GM12872 (cell line): ENCODE data around the gene CENPP.

ENCODE experiments used
- TF ChIP-seq, protein P1 (sequence below): IDR thresholded peaks from 3 replicates; pipeline ENCODE4 v1.5.1; 2011; ENCODE audit warnings: low read depth, mild to moderate bottlenecking, low read length, moderate library complexity; ENCODE audit not compliant: insufficient read depth

CENPP gene

DNA sequence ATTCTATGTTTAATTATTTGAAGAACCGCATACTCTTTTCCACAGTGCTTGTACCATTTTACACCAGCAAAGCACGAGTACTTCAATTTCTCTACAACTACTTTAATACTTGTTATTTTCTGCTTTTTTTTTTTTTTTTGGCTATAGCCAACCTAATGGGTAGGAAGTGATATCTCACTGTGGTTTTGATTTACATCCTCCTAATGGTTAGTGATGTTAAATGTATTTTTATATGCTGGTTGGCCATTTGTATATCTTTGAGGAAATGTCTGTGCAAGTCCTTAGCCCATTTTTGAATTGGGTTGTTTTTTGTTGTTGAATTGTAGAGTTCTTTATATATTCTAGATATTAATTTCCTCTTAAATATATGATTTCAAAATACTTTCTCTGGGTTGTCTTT is 56.0 kb downstream of the CENPP start:
- TF ChIP-seq, protein P1, sequence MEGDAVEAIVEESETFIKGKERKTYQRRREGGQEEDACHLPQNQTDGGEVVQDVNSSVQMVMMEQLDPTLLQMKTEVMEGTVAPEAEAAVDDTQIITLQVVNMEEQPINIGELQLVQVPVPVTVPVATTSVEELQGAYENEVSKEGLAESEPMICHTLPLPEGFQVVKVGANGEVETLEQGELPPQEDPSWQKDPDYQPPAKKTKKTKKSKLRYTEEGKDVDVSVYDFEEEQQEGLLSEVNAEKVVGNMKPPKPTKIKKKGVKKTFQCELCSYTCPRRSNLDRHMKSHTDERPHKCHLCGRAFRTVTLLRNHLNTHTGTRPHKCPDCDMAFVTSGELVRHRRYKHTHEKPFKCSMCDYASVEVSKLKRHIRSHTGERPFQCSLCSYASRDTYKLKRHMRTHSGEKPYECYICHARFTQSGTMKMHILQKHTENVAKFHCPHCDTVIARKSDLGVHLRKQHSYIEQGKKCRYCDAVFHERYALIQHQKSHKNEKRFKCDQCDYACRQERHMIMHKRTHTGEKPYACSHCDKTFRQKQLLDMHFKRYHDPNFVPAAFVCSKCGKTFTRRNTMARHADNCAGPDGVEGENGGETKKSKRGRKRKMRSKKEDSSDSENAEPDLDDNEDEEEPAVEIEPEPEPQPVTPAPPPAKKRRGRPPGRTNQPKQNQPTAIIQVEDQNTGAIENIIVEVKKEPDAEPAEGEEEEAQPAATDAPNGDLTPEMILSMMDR: no peak

DNA sequence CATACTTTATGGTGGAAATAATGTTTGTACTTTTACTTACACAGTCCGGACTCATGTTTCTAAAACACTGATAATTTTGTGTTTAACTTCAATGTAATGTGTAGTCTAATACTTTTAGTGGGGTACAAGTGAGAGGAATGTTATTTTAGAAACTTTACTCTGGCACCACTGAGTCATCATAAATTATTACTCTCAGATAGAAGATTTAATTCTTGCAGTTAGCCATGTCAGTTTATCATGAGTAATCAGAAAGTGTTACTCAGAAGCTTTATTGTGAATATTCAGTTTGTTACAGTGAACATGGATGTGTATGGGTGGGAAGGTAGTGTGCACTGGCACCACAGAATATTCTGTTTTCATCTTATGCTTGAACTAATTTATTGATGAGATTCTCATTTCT is 58.6 kb downstream of the CENPP start:
- TF ChIP-seq, protein P1: no peak

DNA sequence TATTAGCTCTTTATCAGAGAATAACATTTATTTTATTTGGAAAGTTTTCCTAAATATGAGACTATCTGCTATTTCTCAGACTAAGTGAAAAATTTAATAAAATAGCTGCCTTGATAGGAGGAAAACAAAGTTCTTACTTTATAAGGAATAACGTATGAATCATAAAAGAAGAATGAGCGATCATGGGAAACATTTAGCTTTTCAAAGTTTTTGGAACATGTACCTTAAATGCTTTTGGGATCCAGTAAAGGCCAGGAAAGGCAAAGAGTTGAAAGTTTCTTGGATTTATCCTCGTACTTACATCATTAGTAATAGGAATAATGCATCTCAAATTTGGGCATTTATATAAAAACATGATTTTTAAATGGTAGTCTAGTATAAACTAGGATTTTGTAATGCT is 59.2 kb downstream of the CENPP start:
- TF ChIP-seq, protein P1: no peak

DNA sequence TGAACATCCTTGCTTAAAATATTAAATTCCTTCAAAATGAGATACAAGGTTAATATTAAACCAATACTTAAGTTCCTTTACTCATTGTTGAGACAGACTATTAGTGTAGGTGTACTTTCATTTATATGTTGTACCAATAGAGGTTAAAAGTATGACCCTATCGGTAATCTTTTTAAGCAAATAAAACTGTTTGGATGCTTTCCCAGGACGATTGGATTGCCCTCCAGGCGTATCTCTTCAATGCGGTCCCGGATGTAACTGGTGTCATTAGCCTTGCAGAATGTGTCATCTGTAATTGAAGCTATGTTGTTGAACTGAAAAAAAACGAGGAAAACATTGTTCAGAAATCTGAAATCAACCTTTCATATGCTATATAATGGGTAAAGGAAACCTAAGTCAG is 59.7 kb downstream of the CENPP start:
- TF ChIP-seq, protein P1: no peak

DNA sequence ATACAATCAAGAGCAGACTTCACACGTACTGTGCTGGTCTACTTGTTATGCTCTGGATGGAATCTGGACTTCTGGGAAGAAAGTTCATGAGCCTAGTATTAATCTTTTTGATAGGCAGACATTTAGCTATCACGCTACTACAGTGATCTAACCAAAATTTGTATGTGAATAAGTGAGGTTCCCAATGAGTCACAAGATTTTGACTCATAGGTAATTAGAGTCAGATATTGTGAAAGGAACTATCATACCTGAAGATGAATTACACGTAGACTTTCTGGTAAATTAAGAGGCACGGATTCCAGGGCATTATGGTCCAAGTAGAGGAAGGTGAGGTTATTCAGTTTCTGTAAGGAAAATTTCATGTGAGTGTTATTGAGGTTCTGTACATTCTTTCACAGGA is 60.2 kb downstream of the CENPP start:
- TF ChIP-seq, protein P1: no peak

DNA sequence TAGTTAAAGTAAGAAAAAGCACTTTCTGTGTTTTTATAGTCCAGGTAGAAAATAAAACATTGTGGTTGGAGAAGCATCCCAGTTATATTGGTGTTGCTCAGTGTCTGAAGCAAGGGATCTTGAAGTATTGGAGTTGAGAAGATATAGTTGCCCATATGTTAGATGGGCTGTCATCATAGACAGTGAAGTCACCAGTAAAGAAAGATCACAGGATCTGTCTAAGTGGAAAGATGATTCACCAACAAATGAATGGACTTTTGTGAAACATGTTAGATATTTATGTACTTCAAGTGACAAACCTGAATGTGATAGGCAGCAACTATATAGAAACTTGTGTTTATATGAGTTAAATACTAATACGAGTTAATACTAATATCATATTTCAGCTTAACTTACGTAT is 66.9 kb downstream of the CENPP start:
- TF ChIP-seq, protein P1: no peak

DNA sequence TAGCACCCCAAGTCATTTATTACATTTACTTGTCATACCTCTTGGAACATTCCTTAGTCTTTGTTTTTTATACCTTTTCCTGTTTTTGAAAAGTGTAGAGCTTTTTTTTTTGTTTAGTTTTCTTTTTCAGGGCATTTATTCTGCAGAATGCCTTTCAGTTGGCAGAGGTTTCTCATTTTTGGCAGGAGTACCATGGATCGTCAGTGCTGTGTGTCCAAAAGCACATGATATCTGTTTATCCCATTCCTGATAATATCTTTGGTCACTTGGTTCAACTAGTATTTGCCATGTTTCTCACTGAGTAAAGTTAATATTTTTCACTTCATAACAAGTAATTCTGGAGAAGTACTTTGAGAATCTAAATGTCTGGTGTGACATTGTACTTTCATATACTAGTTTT is 67.9 kb downstream of the CENPP start:
- TF ChIP-seq, protein P1: no peak

DNA sequence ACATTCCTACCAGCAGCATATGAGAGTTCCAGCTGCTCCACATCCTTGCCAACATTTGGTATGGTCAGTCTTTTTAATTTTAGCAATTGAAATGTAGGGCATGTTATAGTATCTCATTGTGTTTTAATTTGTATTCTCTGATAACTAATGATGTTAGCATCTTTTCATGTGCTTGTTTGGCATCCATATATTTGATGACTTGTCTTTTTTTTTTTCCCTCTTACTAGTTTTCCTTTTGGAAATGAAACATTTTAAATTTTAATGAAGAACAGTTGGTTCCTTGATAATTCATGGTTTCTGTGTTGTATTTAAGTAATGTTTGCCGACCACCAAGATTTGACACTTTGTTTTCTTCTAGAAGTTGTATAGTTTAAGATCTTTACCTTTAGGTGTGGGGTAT is 69.9 kb downstream of the CENPP start:
- TF ChIP-seq, protein P1: no peak
